ELF-1 (cell line): ENCODE data around the gene PDGFRB.

Experiments
- DNase-seq: peaks from one replicate; pipeline ENCODE4 v3.0.0-alpha.2; 2016; ENCODE audit warnings: low read depth, low spot score

The PDGFRB gene

GRCh38 chr5:150155258-150156026, at the start of gene PDGFRB:
Gene PDGFRB, minus strand, starts transcription at chr5:150155845. Its CDS starts 18,798 bp downstream, at chr5:150137047.
- DNase-seq: peak; percentile 74

GRCh38 chr5:150204590-150204960, 48.9 kb upstream of the PDGFRB start:
- DNase-seq: no peak

GRCh38 chr5:150203832-150204589, 48.4 kb upstream of the PDGFRB start:
- no peak for DNase-seq

- DNase-seq: no peak
These were observed 46.9 kb upstream of the PDGFRB start for GRCh38 chr5:150202501-150202900.

DNA sequence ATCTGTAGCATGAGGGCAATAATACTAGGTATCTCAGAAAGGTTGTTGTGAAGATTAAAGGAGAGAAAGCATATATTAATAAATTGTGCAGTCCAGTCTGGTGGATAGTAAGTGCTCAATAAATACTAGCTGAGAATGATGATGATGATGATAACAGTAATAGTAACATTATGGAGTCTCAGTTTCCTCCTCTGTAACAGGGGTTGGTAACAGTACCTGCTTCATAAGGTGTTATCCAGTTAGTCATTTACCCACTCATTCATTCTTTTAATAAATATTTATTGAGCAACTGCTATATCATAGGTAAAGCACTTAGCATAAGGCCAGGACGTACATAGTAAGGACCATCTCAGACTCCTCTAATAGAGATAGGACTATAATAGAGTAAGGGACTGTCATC, 41.8 kb upstream of the PDGFRB start:
- DNase-seq: no peak

- no peak for DNase-seq
These were observed 41.3 kb upstream of the PDGFRB start for GRCh38 chr5:150196986-150197385.

GRCh38 chr5:150196514-150196913, 40.9 kb upstream of the PDGFRB start:
- DNase-seq: no peak

DNA sequence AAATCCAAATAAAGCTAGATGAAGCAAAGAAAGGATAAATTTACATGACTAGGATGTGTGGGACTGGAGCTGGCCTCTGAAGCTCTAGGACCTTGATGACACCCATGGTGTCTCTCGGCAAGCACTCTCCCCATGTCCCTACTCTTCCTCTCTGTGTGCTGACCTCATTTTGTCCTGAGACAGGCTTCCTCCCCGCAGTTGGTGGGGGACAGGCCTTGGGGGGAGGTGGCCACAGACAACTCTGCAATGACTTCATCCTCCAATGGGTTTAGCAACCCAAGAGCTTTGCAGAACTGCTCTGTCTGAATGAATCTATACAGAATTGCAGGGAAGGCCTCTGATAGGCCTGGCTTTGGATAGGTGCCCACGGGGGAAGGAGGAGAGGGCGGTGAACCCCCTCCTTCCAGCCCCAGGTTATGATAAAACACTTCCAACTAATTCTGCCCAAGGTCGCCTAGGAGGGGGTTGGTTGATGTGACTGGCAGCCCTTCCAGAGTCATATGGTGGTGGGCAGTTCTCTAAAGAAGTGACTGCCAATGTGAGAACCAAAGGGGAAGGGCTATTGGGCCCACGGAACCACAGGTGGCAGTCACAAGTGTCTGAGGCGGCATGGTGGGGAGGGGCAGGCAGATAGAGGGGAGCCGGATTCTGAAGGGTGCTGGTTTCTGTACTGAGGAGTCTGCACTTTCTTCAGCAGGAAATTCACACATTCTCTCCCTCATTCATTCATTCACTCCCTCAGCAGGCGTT, 40.3 kb upstream of the PDGFRB start:
- DNase-seq: no peak

- no peak for DNase-seq
These were observed 36.8 kb upstream of the PDGFRB start for GRCh38 chr5:150192462-150192861.

GRCh38 chr5:150190987-150191386, 35.3 kb upstream of the PDGFRB start:
- peak; percentile 33 for DNase-seq

DNA sequence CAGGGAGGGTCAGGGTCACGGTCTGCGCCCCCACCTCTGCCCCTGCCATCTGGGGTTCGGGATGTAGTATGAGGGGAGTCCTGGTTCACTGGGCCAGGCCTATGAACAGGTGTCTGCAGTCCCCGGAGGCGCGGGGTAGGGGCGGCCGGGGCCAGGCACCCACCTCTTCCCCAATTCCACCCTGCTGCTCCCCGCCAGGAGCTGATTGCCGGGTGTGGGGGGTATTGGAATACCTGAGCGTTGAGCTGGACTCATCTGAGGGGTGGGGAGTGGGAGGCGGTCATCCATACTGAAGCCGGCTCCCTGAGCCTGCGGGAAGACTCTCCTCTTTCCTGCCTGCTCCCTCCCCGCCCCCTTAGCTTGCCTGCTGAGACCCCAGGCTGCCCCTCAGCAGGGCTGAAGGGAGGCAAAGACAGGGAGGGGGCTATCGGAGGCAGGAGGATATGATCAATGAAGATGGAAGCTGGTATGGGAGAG, 34.9 kb upstream of the PDGFRB start:
- no peak for DNase-seq

- DNase-seq: no peak
These were observed 34.3 kb upstream of the PDGFRB start, which contains the start of gene SLC6A7 for GRCh38 chr5:150189728-150190502. Gene SLC6A7, plus strand, starts transcription at chr5:150190062. Its CDS starts 266 bp downstream, at chr5:150190328.

DNA sequence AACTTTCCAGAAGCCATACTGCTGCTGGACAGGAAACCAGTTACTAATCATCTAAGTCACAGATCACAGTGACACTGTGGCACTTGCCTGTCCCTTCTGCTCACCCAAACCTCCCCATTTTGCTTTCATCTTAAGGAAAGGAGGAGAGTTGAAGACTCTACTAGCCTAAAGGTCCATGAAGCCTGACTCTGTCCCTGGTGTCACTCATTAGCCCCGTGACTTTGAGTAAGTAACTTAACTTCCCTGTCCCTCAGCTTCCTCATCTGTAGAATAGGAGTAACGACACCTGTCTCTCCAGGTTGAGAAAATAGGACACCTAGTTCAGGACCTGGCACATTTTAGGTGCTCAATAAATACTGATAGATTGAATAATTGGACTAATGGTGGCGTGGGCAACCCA, 33.7 kb upstream of the PDGFRB start:
- no peak for DNase-seq

DNA sequence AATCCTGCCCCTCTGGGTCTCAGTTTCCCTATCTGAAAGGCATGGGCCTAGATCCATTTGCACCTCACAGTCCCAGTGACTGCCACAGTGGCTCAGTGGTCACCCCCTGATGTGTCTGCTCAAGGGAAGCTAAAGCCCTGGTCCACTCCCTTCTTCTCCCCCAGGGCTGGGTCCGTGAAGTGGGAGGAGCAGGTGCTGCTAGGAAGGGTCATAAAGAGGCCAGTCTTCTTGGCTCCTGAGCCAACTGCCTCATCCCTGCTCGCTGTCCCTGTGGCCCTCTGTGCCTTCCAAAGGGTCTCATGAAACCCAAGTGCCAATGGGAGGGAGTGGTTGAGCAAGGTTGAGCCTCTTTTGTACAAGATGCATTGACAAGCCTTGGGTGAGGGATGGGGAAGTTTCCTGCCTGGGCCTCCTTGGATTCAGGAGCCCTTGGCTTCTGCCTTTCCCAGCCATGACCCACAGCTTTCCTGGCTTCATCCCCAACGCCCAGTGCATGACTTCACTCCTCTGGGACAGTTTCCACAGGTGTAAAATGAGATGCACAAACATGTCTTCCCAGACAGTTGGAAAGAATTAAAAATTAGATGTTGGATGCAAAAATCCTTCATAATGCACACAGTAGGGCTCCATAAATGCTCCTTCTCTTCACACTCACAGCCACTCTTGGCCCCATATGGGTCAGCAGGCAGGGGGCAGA, 32.6 kb upstream of the PDGFRB start:
- no peak for DNase-seq

GRCh38 chr5:150186897-150187296, 31.3 kb upstream of the PDGFRB start:
- DNase-seq: no peak

GRCh38 chr5:150186137-150186536, 30.5 kb upstream of the PDGFRB start:
- peak; percentile 59 for DNase-seq

DNA sequence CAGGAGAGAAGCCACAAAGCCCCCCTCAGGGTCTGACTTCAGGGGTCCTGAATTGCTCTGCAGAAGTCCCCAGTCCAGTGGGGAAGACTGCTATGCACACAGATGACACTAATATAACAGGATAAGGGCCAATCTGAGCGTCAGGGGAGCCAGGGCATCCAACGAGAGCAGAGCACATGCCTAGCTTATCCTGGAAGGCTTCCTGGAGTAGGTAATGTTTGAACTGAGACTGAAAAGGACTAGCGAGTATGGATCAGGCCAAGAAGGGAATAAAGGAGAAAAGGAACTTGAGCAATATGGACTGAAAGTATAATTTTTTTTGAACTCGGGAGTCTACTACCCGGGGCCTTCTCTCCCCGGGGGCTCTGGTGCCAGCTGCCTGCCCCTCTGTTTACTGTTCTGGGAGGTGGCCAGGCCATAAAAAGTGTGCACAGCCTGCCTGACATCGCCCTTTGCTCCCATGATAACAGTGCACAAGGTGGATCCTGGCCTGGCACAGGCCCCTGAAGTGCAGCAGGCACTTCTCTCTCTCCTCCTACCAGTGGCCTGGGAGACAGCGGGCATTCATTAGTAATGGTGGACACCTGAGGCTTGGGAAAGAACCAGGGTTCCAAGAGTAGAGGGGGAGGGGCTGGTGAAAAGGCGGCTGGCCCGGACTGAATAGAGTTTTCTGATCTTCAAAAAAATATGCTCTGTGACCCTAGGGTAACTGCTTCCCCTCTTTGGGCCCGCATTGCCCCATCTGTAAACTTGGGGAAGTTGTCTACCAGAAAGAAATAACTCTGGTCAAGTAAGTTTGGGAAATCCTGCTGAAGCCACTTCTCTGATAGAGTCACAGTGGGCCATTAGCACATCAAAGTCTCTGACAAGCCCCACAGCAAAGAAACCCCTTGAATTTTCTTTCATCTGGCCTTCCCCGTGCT, 29.6 kb upstream of the PDGFRB start:
- peak; percentile 63 for DNase-seq

DNA sequence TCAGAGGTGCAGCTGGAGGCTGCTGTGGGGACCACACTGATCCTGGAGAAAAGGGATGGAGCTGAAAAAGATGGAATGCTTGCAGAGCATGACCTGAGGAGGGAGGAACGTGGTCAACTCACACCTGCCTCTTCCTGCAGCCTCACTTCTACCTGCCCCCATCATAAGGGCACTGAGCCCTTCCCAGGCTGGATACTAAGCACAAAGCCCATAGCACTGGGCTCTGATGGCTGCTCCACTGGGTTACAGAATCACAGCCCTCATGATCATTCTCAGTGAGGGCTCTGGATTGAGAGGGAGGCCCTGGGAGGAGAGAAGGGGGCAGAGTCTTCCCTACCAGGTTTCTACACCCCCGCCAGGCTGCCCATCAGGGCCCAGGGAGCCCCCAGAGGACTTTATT, 28.4 kb upstream of the PDGFRB start:
- no peak for DNase-seq

- DNase-seq: no peak
These were observed 27.8 kb upstream of the PDGFRB start for GRCh38 chr5:150183436-150183835.

DNA sequence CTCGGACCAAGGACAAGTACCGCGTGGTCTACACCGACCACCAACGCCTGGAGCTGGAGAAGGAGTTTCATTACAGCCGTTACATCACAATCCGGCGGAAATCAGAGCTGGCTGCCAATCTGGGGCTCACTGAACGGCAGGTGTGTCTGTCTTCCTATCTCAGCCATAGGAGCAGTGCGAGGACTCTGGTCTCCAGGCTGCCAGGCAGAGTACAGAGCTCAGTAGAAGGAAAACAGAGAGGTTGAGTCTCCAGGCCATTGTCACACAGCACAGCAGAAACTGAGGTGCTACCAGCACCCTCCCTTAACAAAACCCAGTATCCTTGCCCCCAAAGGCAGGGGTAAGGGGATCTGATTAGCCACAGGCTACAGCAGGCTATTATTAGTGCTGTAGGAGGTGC, 27.1 kb upstream of the PDGFRB start:
- no peak for DNase-seq
